ACHN (cell line): ENCODE measurements around the gene OR6J1.
"Not testable (repeated sequence)": the region's sequence is repeated elsewhere in the genome, so short reads cannot be mapped to it uniquely, and the experiment has no call there.

Source experiments
- DNase-seq: peaks from one replicate; pipeline ENCODE4 v3.0.0-alpha.2; 2015
- in situ Hi-C: cut with HindIII; loops from 2 replicates; pipeline ENCODE4 v1.10.0; 2017; ENCODE audit warnings: low sequenced_read_pairs, low pct_ligation_motif_present, low pct_unique_long_range_greater_than_20kb

Gene OR6J1

GRCh38 chr14:22656226-22656625, 12.1 kb upstream of the OR6J1 start:
- in situ Hi-C loops = no loop called here
- no peak for DNase-seq

- in situ Hi-C loops = no loop called here
- DNase-seq = peak; percentile 71
Observed at GRCh38 chr14:22653012-22653621, 9.0 kb upstream of the OR6J1 start.

GRCh38 chr14:22651586-22651985, 7.4 kb upstream of the OR6J1 start:
- no peak for DNase-seq
- in situ Hi-C loops = no loop called here

- in situ Hi-C loops = no loop called here
- peak; percentile 34 for DNase-seq
Observed at GRCh38 chr14:22650960-22651521, 6.9 kb upstream of the OR6J1 start.

- no peak for DNase-seq
- in situ Hi-C loops = no loop called here
Observed at GRCh38 chr14:22650046-22650739, 6.0 kb upstream of the OR6J1 start.

- in situ Hi-C loops = no loop called here
- no peak for DNase-seq
Observed at GRCh38 chr14:22648506-22648905, 4.4 kb upstream of the OR6J1 start.

- DNase-seq = no peak
Observed at GRCh38 chr14:22646570-22647254, 2.6 kb upstream of the OR6J1 start.

GRCh38 chr14:22641846-22642245, 2.3 kb downstream of the OR6J1 start:
- in situ Hi-C loops = no loop called here
- no peak for DNase-seq

More at GRCh38 chr14:22646570-22647254, 2.6 kb upstream of the OR6J1 start:
- in situ Hi-C loops = no loop called here

- in situ Hi-C loops = no loop called here
Observed at GRCh38 chr14:22640192-22640591, 4.0 kb downstream of the OR6J1 start.

GRCh38 chr14:22635980-22636379, 8.2 kb downstream of the OR6J1 start:
- in situ Hi-C loops, DNase-seq: not testable (repeated sequence)

More at GRCh38 chr14:22640192-22640591, 4.0 kb downstream of the OR6J1 start:
- no peak for DNase-seq

GRCh38 chr14:22634233-22634900, 9.8 kb downstream of the OR6J1 start:
- in situ Hi-C loops = no loop called here
- no peak for DNase-seq

GRCh38 chr14:22630486-22630885, 13.7 kb downstream of the OR6J1 start:
- DNase-seq = no peak
- in situ Hi-C loops = no loop called here

- no peak for DNase-seq
- in situ Hi-C loops = no loop called here
Observed at GRCh38 chr14:22630066-22630465, 14.1 kb downstream of the OR6J1 start.

- DNase-seq = no peak
- in situ Hi-C loops = no loop called here
Observed at GRCh38 chr14:22629361-22629760, 14.8 kb downstream of the OR6J1 start.

GRCh38 chr14:22627506-22628263, 16.5 kb downstream of the OR6J1 start:
- DNase-seq = no peak
- in situ Hi-C loops = no loop called here

- in situ Hi-C loops = no loop called here
- no peak for DNase-seq
Observed at GRCh38 chr14:22626590-22626989, 17.6 kb downstream of the OR6J1 start.

GRCh38 chr14:22623047-22623446, 21.1 kb downstream of the OR6J1 start:
- in situ Hi-C loops = no loop called here
- no peak for DNase-seq

GRCh38 chr14:22622255-22622654, 21.9 kb downstream of the OR6J1 start:
- in situ Hi-C loops = no loop called here
- no peak for DNase-seq
